Colonic mucosa (tissue), 4 donors: Measurements from ENCODE around the gene TMEM87A. TPM values are rescaled to one million over a fixed set of nuclear protein-coding genes. Genes with fewer than 3 reads are reported as not detected.

Source experiments
- DNase-seq: peaks from one replicate; pipeline ENCODE4 v3.0.0-alpha.2; 2020
- H3K27ac ChIP-seq: fragments of 200-600 bp; one replicate; pipeline ENCODE4 v1.8.0; 2021
- H3K27me3 ChIP-seq: fragments of 200-600 bp; one replicate; pipeline ENCODE4 v1.8.0; 2021
- H3K36me3 ChIP-seq: fragments of 200-600 bp; one replicate; pipeline ENCODE4 v1.8.0; 2021
- H3K4me1 ChIP-seq: fragments of 200-600 bp; one replicate; pipeline ENCODE4 v1.8.0; 2021; ENCODE audit warnings: mild to moderate bottlenecking
- H3K4me3 ChIP-seq: fragments of 200-600 bp; one replicate; pipeline ENCODE4 v1.8.0; 2021
- H3K9ac ChIP-seq, 2 donors: one replicate each; pipeline ENCODE4 v1.7.0; 2013; ENCODE audit warnings: control low read depth in 2 of 2, low read depth in 2 of 2, low read length in 2 of 2
- H3K9me3 ChIP-seq: fragments of 200-600 bp; one replicate; pipeline ENCODE4 v1.8.0; 2021
- intact Hi-C: fragments of 100-400 bp; cut with DNase I; formaldehyde crosslinking; loops from one replicate; pipeline ENCODE4 v1.14.1; 2022
- total RNA-seq, 2 donors: library from RNA; stranded (reverse); fragmentation: NEBNext Ultra II Directional in 1 of 2; extraction: Animal tissue kit (Norgen Biotek cat#: 25700) in 1 of 2; gene quantifications; one replicate each; pipeline ENCODE4 v1.2.1, GENCODE V29; 2021
- TF ChIP-seq, protein P1 (sequence below): fragments of 200-600 bp; IDR thresholded peaks from one replicate; pipeline ENCODE4 v1.8.0; 2022; ENCODE audit warnings: antibody characterized with exemption, mild to moderate bottlenecking
- donor health status: healthy.
- donor health status: DM: no; HTN: no; CAD: no.
- donor health status: DM: no; HTN: no; CAD: no.

TMEM87A gene
- total RNA-seq, 2 donors from 2014 or later: 65.6 to 115 TPM

DNA sequence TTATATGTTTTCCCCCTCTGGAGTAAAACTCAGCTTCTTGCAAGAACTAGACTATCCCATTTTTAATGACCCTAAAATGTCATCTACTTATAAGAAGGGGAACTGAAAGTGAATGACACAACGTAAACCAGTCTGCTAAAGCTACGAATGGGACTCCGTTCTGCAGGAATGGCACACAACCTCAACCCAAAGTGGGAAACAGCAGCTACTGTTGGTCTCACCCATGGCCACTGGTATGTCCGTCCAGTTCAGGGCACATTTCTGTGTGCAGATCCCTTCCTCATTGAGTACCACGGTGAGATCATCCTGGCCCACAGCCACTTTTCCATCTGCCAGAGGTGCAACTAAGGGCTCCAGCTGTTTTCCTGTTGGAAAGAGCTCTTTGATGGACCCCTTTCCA lies 88.9 kb downstream of the TMEM87A start:
- Histone ChIP-seq H3K27ac (no peak overlapping the region), H3K36me3 (peaks cover 6% of the 10 kb centered on the region), H3K9me3 (no peaks in the 10 kb centered on the region), H3K9ac (no peak overlapping the region), H3K4me1 (no peaks in the 10 kb centered on the region), H3K4me3 (no peak overlapping the region), H3K27me3 (no peaks in the 10 kb centered on the region)
- TF ChIP-seq, protein P1, sequence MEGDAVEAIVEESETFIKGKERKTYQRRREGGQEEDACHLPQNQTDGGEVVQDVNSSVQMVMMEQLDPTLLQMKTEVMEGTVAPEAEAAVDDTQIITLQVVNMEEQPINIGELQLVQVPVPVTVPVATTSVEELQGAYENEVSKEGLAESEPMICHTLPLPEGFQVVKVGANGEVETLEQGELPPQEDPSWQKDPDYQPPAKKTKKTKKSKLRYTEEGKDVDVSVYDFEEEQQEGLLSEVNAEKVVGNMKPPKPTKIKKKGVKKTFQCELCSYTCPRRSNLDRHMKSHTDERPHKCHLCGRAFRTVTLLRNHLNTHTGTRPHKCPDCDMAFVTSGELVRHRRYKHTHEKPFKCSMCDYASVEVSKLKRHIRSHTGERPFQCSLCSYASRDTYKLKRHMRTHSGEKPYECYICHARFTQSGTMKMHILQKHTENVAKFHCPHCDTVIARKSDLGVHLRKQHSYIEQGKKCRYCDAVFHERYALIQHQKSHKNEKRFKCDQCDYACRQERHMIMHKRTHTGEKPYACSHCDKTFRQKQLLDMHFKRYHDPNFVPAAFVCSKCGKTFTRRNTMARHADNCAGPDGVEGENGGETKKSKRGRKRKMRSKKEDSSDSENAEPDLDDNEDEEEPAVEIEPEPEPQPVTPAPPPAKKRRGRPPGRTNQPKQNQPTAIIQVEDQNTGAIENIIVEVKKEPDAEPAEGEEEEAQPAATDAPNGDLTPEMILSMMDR: no peak
- DNase-seq: no peak
- intact Hi-C loops: no loop called here

DNA sequence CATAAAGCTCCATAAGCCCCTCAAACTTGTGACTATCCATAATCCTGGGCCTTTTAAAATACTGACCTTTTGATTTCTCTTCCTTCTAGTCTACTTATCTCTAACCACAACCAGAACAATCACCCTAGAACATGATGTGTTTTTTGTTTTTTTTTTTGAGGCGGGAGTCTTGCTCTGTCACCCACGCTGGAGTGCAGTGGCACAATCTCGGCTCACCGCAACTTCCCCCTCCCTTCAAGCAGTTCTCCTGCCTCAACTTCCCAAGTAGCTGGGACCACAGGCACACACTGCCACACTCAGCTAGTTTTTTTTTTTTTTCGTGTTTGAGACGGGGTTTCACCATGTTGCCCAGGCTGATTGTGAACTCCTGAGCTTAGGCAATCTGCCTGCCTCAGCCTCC lies 90.3 kb downstream of the TMEM87A start:
- H3K36me3 ChIP-seq: peaks cover 6% of the 10 kb centered on the region
- no peaks in the 10 kb centered on the region for H3K9me3 ChIP-seq
- no peak overlapping the region for H3K4me3 ChIP-seq
- H3K4me1 ChIP-seq: no peaks in the 10 kb centered on the region
- H3K9ac ChIP-seq: no peak overlapping the region
- intact Hi-C loops: no loop called here
- DNase-seq: no peak
- no peaks in the 10 kb centered on the region for H3K27me3 ChIP-seq
- no peak overlapping the region for H3K27ac ChIP-seq
- TF ChIP-seq, protein P1: no peak

DNA sequence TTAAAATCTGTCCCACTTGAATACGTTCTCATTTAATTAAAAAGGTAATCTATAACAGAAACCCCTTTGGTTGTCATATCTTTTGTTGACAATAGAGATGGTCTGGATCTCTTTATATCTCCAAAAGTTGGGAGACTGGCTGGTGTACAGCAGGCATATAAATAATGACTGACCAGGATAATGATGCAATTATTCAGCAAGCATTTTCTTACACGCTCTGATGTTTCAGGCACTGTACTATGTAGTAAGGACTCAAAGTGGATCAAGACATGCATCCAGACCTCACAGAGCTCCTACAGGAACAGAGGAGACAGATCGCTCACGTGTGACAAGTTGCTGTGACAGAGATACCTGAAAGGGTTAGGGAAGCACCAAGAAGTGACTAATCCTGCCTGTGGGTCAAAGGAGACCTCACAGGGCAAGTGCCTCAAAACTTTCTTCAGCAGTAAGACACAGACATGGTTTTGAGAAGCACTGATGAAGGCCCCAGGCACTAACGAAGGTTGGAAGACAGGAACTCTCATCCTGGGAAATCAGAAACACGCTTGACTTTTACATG lies 90.8 kb downstream of the TMEM87A start:
- TF ChIP-seq, protein P1: no peak
- Histone ChIP-seq H3K4me1 (no peaks in the 10 kb centered on the region), H3K36me3 (peaks cover 6% of the 10 kb centered on the region), H3K4me3 (no peak overlapping the region), H3K27ac (no peak overlapping the region), H3K9ac (no peak overlapping the region), H3K9me3 (no peaks in the 10 kb centered on the region), H3K27me3 (no peaks in the 10 kb centered on the region)
- no peak for DNase-seq
- intact Hi-C loops: no loop called here

GRCh38 chr15:42178056-42178455 lies 95.2 kb downstream of the TMEM87A start:
- intact Hi-C loops: no loop called here
- no peaks in the 10 kb centered on the region for H3K9me3 ChIP-seq
- DNase-seq: no peak
- no peak overlapping the region for H3K9ac ChIP-seq
- no peak overlapping the region for H3K4me3 ChIP-seq
- no peaks in the 10 kb centered on the region for H3K4me1 ChIP-seq
- no peak overlapping the region for H3K27ac ChIP-seq
- TF ChIP-seq, protein P1: no peak
- H3K36me3 ChIP-seq: peaks cover 6% of the 10 kb centered on the region
- H3K27me3 ChIP-seq: no peaks in the 10 kb centered on the region

DNA sequence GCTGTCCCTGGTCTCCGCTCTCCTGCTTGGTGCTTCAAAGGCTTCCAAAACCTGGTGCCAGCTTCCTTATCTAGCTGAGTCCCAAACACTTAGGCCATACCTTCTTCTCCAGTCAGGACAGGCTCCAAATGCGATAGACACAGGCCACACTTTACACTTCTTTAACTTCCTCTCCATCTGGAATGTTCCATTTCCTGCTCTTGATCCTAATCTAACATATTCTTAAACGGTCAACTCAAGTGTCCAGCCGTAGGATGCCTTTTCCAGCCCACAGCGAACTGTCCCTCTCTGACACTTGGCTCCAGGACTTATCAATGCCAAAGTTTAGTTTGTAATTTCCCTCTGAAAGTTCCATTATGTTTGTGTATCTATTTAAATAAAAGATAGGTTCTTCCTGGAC lies 97.6 kb downstream of the TMEM87A start:
- Histone ChIP-seq H3K27ac (no peak overlapping the region), H3K4me1 (no peaks in the 10 kb centered on the region), H3K9me3 (no peaks in the 10 kb centered on the region), H3K9ac (no peak overlapping the region), H3K4me3 (no peak overlapping the region), H3K36me3 (peaks cover 12% of the 10 kb centered on the region), H3K27me3 (no peaks in the 10 kb centered on the region)
- intact Hi-C loops: no loop called here
- TF ChIP-seq, protein P1: no peak
- no peak for DNase-seq
